GM12891 (cell line): Measurements from ENCODE around the gene ANKDD1A.

Source experiments
- POLR2A ChIP-seq: IDR thresholded peaks from 2 replicates; pipeline ENCODE4 v1.6.1; 2011; ENCODE audit warnings: low read depth, low read length, control low read depth
- POLR2AphosphoS5 ChIP-seq: IDR thresholded peaks from 2 replicates; pipeline ENCODE4 v1.6.1; 2011; ENCODE audit warnings: low read depth, low read length, control low read depth

DNA sequence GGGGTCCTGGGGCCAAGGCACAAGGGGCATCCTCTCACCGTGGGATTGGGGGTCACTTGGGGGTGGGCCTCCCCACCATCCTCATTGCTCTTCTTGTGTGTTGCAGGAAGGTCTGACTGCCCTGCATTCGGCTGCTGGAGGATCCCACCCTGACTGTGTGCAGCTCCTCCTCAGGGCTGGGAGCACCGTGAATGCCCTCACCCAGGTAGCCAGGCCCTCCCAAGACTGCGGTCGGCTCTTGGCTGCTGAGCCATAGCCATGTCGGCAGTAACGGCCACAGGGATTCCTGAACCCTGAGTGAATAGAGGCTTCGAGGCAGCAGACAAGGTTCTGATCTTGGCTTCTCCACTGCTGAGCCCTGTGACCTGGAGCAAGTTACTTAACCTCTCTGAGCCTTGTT lies 19.7 kb downstream of the ANKDD1A start:
- no peak for TF ChIP-seq POLR2A
- no peak for TF ChIP-seq POLR2AphosphoS5
